HG02852 (cell line): Measurements from ENCODE around the gene FADS6.

Experiments
- ATAC-seq: cut with Tn5 transposase; IDR thresholded peaks from one replicate; pipeline ENCODE4 v1.9.1; 2021; ENCODE audit warnings: mild to moderate bottlenecking, moderate library complexity; ENCODE audit not compliant: unreplicated experiment

FADS6 gene

DNA sequence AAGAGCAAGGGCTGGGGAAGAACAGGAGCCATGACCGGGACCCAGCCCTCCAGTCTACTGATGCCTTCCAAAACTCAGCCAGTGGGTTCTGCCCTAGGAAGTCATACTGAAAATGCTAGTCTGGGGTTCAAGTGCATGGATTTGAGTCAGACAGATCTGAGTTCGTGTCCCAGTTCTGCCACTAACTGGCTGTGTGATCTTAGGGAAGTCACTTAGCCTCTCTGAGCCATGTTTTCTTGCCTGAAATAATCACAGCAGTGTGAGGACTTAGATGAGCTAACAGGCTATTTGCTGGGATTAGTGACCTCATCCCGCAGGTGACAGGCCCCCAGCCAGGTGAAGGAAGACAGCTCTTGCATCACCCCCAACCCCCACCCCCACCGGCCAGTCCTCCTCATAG is 38.1 kb downstream of the FADS6 start:
- ATAC-seq = no peak

DNA sequence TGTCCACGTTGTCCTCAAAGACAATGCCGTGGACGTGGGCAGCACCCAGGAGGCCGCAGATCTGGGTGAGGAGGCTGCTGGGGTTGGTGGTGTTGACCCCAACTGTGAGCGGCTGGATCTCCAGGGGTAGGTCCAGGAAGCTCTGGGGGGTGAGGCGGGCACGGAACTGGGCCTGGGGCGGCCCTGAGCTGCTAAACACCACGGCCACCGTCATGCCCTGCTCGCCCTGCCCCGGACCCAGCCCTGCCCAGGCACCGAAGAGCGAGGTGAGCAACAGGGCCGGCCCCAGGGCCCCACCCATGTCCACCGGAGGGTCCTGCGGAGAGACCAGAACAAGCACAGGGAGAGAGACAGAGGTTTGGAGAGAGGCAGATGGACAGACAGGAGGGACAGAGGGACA is 38.6 kb downstream of the FADS6 start:
- ATAC-seq = no peak

DNA sequence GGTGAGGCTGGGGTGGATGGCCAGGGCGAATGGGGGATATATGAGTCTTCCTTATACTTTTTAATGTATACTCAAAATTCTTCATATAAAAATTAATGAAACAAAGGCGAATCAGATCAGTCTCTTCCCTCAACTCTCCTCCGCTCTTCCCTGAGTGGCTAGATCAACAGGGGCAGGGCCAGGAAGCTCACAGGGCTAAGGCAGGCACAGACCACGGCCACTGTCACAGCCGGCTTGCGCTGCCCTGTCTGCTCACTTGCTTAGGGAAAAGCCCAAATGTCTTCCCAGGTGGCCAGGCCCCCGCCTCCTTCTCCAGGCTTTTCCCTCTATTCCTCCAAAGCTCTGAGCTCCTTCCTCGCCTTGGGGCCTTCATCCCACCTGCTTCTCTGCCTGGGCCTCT is 39.8 kb downstream of the FADS6 start:
- no peak for ATAC-seq

DNA sequence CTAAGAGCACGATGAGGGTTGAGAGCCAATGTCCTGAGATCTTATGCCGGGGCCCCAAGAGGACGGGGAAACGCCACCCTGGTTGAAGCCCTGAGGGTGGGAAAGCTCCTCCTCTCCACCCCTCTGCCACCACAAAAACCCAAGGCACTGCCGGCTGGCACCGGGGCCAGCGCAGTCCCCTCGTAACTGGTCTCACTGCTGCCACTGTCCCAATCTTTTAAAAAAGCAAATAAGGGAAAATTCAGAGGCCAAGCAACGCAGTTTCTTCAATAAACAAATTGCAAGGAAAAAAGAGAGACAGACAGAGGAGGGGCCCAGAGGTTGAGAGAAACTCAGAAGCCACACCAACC is 40.4 kb downstream of the FADS6 start:
- no peak for ATAC-seq

DNA sequence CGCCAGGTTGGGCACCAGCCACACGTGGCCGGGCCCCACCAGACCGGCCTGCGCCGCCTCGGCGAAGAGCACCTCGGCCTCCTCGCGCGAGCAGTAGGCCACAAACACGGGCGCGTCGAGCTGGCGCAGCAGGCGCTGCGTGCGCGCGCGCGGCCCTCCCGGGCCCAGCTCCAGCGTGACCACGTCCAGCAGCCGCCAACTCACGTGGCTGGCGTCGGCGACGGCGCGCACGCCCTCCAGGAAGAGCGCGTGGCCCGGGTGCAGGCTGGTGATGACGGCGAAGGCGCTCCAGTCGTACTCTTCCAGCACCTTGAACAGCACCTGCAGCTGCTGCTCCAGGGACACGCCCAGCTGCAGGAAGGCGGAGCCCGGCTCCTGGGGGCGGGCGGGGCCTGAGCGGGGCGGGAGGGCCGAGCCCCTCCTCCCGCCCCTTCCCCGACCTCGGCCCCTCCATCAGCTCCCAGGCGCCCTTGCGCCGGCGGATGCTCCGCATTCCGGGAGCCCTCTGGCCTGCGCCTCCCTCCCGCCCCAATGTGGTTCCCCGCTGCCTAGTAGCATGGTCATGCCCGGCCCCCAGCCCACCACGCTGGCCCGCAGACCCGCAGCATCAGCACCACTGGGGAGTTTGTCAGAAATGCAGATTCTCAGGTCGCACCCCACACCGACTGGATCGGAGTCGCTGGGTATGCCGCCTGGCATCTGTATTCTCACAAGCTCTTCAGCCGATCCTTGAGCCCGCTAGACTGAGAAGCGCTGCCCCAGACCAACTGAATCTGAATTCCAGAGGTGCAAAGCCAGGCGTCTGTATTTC is 41.0 kb downstream of the FADS6 start:
- ATAC-seq = no peak

DNA sequence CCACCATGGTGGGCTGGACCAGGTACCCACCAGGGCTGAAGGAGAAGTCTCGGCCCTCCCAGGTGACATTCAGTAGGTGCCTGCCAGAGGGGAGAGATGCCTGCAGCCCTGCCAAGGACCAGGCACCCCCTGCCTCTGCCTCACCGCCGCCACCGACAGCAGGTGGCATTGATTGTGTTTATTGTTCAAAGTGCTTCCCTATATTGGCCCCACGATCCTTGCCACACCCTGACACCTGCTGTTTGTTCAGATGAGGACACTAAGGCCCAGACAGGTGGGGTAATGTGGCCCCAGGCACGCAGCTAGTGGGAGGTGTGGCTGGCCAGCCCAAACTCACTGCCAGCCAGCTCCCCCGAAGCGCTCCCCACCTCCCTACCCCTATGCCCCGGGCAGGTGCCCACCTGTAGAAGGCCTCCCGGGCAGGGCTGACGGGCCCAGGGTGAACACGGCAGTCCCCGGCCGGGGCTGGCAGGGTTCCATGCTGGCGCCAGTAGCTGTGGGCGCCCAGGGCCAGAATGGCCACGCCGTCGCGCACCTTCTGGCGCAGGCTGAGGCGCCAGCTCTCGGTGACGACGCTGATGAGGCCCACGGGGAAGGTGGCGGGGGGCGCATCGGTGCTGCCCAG is 41.7 kb downstream of the FADS6 start:
- no peak for ATAC-seq

DNA sequence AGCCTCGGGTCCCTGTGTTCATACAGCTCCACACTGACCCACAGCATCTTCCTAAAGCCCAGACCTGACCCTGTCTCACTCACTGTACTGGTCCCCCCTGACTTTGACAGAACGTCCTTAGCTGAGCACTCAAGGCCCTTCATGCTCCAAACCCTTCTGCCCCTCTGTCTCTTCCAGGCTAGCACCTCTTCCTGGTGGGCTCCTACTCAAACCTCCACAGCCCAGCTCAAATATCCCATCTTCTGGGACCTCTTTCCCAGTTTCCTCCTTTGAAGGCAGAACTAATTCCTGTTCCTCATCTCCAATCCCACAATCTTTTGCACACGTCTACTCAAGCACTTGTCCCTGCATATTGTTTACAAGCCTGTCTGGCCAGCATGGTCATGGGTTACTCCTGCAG is 42.5 kb downstream of the FADS6 start:
- no peak for ATAC-seq

DNA sequence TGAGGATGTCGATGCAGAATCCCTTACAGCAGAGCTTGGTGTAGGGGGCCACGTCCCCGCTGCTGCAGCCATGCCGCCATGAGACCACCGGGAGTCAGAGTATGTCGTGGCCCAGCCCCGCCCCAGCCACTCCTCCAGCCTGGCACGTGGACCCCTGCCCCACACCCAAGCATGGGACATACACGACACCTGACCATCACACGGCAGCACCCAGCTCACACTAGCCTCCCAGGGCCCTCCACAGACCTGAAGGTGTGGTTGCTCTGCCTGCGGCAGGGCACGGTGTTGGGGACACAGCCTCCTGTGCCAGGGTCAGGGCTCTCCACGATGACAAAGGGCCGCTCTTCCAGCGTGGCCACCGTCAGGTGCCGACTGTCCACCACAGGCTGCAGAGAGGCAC is 43.1 kb downstream of the FADS6 start:
- no peak for ATAC-seq

DNA sequence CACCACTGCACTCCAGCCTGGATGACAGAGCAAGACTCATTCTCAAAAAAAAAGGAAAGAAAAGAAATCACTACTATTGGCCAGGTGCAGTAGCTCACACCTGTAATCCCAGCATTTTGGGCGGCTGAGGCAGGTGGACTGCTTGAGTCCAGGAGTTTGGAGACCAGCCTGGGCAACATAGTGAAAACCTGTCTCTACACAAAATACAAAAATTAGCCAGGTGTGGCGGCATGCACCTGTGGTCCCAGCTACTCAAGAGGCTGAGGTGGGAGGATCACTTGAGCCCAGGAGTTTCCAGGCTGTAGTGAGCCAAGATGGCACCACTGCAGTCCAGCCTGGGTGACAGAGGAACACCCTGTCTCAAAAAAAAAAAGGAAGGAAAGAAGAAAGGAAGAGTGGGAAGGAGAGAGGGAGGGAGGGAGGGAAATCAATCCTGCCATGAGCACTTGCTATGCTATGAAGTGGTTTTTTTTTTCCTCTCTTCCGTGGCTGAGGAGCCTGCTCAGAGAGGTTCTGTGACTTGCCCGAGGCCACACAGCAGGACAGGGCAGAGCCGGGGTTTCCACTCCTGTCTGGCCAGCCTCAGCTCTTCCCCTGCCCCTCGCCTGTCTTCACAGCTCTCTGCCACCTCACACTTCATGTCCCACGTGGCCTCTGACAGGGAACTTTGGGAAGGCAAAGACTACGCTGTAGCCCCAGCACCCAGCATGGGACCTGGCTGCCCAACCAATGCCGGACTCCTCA is 44.6 kb downstream of the FADS6 start:
- ATAC-seq = no peak

DNA sequence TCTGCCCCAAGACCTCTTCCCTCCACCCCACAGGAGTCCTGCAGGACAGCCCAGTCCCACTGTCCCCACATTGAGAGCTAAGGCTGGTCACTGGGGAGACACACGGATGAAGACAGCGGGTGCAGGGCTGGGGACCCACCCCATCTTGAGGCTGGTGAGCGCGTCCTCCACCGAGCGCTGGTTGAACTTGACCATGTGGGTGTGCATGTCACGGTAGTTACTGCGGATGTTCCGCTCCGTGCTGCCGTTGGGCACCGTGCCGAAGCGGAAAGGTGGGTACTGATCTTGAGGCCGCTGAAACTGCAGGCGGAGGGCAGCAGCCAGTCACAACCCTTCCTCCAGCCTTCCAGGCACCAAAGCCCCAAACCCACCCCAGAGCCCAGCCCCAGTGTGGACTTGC is 46.8 kb downstream of the FADS6 start:
- no peak for ATAC-seq

DNA sequence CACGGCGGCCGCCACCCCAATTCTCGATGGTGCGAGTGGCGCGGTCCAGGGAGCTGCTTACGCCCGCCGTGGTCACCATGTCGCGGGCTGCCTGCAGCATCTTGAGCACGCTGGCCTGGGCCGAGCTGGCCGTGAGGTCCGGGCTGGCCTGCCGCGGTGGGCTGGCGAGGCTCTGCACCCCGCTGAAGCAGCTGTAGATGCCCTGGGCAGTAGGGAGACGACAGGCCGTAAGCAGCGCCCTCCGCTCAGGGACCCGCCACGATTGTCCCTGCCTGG is 50.1 kb downstream of the FADS6 start:
- ATAC-seq = no peak

DNA sequence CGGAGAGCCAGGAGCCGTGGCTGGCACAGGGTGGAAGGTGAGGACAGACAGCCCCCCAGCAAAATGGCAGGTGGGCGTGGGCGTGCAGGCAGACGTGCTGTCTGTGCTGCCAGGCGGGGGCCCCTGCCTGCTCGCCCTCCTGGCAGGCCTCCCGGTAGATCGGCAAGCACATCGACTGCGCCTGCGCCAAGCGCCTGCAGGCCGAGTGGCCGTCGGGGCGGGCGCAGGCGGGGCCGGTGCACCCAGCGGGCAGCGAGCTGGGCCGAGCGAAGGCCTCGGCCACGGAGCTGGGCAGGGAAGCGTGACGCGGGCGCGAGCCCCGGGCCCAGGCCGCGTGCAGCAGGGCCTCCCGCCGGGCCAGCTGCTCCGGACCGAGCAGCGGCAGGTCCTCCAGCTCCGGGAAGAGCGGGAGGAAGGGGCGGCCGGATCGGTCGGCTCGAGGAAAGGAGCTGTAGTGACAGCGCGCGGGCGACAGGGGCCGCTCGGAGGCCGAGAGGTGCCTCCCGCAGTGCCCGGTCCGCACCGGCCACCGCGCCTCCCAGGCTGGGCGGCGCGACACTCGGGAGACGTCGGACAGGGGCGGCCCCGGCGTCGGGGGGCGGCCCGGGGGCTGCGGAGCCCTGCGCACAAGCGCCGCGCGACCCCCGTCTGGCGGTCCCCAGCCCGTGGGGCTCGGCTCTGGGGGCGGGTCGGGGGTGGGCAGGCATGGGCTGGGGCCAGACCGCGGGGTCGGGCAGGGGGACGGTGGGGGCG is 50.7 kb downstream of the FADS6 start:
- no peak for ATAC-seq

DNA sequence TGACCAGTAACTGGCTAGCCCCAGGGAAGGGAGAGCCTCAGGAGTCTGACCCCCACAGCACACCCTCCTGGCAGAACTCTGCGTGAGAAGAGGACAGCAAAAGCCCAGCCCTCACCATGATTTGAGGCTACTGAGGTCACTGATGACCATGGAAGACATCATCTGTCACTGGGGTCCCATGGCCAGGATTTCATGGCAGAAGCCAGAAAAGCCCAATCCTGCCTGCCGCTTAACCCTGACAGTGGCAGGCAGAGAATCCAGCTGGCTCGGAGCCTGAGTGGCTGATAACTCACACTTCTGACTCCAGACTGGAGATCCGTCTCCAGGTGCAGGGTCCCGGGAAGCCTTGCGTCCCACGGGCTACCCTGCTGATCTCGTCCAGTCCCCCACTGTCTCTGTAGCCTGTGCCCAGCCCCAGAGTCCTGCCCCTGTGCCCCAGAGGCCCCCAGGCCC is 51.3 kb downstream of the FADS6 start:
- ATAC-seq = no peak

DNA sequence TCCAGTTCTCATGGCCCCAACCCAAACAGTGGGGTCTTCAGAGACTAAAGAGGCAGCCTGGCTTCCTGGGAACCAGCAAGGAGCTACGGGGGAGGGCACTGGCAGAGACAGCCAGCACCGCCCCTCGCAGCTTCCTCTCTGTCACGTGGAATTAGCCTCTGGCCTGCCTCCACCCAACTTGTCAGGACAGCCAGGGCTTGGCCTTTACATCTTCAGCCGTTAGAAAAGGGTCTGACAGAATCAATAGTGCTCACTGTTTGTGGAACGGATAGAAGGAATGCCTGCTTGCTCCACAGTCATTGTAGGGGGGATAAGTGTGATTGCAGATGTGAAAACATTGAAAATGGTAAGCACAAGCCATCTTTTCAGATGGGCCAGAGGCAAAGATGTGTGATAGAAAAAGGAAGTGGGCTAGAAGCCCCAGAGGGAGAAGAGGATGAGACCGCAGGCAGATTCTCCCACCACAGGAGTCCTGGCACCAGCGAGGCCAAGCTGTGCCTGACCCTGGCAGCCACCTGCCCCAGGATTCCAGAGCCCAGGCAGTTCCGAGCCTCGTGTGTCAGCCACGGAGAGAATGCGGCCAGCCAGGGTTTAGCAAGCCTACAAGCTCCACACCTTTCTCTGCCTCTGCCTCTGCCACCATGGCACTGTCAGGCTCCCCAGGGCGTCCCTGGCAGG is 52.3 kb downstream of the FADS6 start:
- no peak for ATAC-seq

DNA sequence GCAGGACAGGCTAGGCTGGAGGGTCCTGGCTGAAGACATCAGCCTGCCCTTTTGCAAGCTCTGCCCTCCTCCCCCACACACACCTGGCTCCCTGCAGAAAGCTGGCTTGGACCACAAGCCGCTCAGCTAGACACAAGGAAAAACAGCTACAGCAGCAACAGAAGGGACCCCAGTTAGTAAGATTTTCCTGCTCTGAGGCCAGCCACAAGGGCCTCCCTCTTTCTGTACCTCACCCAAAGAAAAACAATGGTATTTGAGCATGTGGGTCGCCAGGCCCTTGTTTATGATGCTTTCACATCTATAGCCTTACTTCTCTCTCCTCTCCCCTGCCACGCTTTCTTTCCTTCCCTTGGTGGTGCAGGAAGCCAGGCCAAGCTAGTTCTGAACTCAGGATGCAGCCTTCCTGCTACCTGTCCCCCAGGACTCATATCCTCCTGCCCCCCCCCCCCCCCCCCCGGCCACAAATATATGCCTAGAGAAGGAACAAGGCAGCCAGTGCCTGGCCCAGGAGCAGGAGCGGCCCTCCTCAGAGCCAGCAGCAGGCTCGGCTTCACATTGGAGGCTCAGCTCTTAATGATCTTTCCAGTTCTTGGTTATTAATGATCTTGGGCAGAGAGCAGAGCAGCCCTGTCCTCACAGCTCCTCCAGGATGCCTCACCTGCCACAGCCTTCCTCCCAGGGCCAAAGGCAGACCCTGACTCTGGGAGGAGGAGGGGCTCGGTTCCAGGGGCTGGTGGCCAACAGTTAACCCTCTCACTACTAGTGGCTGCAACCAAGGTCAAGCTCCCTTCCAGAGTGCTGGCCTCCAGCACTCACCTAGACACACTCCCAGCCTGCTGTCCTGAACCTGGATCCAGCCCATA is 53.2 kb downstream of the FADS6 start:
- ATAC-seq = no peak

DNA sequence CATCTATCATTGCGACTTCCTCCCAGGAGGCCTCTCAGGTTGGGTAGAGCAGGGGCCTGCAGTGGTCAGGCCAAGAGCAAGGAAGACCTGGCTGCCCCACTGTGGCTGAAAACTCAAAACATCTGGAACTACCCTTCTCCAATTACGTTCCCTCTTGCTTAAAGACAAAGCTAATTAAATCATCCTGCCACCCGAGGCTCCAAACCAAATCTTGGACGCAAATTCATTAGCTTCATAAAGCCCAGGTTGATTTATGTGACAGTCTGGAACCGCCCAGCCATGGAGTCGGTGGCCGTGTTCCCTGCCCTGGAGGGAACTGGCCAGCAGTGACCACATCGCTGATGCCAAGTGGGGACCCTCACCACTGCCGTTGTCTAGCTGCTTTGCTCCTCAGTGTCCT is 55.2 kb downstream of the FADS6 start:
- ATAC-seq = no peak

DNA sequence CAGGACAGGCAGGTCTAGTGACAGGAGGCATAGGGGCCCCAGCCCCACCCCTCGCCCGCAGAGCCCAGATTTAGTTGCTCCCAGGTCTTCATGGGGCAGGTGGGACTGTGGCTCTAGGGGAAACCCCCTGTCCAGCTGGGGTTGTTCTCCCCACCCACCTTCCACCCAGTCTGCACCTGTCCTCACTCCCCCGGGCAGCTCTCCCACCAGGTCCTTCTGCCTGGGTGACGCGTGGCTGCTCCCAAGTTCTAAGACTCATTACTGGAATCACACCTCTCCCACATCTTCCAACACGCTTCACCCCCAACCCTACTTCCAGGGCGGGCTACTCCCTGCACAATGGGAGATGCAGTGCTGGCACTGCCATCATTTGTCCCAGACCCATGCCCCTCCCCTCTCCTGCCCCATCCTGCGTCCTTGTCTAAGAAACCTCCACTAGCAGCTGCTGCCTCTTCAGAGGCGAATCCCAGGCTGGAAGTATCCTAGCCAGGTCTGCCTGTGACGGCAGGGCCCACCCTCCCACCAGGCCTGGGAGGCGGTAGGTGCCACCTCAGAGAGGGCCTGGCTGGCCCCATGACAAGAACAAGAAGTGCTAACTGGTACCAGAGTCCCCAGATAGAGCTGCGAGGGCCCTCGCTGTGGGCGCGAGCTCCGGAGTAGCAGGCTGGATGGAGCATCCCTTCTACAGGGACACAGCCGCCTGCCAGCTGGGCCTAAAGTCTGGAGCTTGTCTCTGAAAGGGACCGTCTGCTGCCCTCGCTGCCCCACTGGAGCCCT is 56.6 kb downstream of the FADS6 start:
- no peak for ATAC-seq

DNA sequence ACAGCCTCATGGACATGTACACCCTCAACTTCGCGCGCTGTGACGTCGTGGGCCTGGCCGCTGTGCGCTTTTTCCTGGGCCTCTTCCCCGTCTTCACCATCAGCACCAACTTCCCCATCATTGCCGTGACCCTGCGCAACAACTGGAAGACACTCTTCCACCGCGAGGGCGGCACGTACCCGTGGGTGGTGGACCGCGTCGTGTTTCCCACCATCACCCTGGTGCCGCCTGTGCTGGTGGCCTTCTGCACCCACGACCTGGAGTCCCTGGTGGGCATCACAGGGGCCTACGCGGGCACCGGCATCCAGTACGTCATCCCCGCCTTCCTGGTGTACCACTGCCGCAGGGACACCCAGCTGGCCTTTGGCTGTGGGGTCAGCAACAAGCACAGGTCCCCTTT is 57.2 kb downstream of the FADS6 start:
- ATAC-seq = no peak
